GM19328 (cell line): ENCODE results near the gene RPL13A.

Experiments used
- ATAC-seq: cut with Tn5 transposase; IDR thresholded peaks from one replicate; pipeline ENCODE4 v1.9.1; 2021; ENCODE audit warnings: mild to moderate bottlenecking, moderate library complexity; ENCODE audit not compliant: unreplicated experiment

Gene RPL13A

GRCh38 chr19:49539192-49539952 lies 52.0 kb downstream of the RPL13A start:
- no peak for ATAC-seq
